Activated naive CD8-positive, alpha-beta T cell treated with anti-CD3 and anti-CD28 coated beads, Interleukin-2, amount 10 ng/mL, durations not matched to agents 7 days and 5 days (primary cell): ENCODE measurements around the gene PLXNB2. TPM values are rescaled to one million over a fixed set of nuclear protein-coding genes. Genes with fewer than 3 reads are reported as not detected.

Experiments
- ATAC-seq: fragments of 150-1000 bp; cut with Tn5 transposase; one replicate; pipeline ENCODE4 v1.10.0; 2021; ENCODE audit warnings: low read depth, moderate library complexity
- POLR2A ChIA-PET: fragments of 350-600 bp; sonication (Branson Sonifier 250); formaldehyde crosslinking; loops from one replicate; lab custom pipeline; 2021; ENCODE audit warnings: antibody characterized with exemption; lab: Charles Lee
- DNase-seq: peaks from one replicate; pipeline ENCODE4 v3.0.0; 2021
- H3K27ac Mint-ChIP-seq: one replicate; pipeline ENCODE4 v1.8.0; 2022; ENCODE audit warnings: mild to moderate bottlenecking, mixed read lengths
- H3K27me3 Mint-ChIP-seq: one replicate; pipeline ENCODE4 v1.8.0; 2022; ENCODE audit warnings: mild to moderate bottlenecking, moderate library complexity, mixed read lengths
- H3K36me3 Mint-ChIP-seq: one replicate; pipeline ENCODE4 v1.8.0; 2021; ENCODE audit warnings: mild to moderate bottlenecking, mixed read lengths
- H3K4me1 Mint-ChIP-seq: one replicate; pipeline ENCODE4 v1.8.0; 2021; ENCODE audit warnings: mixed read lengths
- H3K4me3 Mint-ChIP-seq: one replicate; pipeline ENCODE4 v1.8.0; 2022; ENCODE audit warnings: mild to moderate bottlenecking, moderate library complexity, mixed read lengths
- H3K9me3 Mint-ChIP-seq: one replicate; pipeline ENCODE4 v1.8.0; 2021; ENCODE audit warnings: mixed read lengths
- total RNA-seq, 2 experiments: library from RNA; stranded (reverse); gene quantifications; one replicate each; pipeline ENCODE4 v1.2.3, GENCODE V29; 2021

Gene PLXNB2
- total RNA-seq, 2 experiments from 2014 or later = 43.0 to 45.8 TPM

DNA sequence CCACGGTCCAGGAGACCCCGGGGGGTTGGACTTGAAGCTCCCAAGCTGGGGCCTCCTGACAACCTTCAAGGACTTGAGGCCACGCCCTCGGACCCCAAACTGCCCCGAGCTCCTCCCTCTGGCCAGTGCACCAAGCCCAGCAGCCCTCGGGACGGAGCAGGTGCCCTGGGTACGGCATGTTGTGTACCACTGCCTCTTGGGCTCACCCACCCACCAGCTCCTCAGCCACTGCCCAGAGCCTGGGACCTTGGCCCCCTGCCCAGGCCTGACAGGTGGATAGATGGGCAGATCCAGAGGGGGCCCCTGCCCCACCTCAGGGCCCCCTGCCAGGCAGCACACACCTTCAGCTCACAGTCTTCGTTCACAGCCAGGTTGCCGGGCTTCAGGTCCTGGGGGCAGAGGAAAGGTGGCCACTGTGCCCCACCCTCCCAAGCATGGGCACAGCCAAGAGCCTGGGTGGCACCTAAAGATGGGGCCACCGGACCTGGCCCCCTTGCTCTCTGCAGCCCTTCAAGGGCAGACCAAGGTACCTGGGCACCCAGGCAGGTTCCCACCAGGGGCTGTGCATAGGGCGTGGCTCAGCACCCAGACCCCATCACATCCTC, 51.1 kb downstream of the PLXNB2 start:
- Mint-ChIP-seq H3K27me3 (peaks cover 3% of the 10 kb centered on the region), H3K9me3 (no peaks in the 10 kb centered on the region), H3K27ac (no peak overlapping the region), H3K4me3 (no peak overlapping the region), H3K36me3 (no peaks in the 10 kb centered on the region), H3K4me1 (no peaks in the 10 kb centered on the region)
- POLR2A ChIA-PET = interaction anchor here (0.6 kb wide), 1 partner anchor 12 kb away, joined by 3 read pairs; the partner anchor contains the start of gene TUBGCP6
- DNase-seq (no peak), ATAC-seq (no peak)

DNA sequence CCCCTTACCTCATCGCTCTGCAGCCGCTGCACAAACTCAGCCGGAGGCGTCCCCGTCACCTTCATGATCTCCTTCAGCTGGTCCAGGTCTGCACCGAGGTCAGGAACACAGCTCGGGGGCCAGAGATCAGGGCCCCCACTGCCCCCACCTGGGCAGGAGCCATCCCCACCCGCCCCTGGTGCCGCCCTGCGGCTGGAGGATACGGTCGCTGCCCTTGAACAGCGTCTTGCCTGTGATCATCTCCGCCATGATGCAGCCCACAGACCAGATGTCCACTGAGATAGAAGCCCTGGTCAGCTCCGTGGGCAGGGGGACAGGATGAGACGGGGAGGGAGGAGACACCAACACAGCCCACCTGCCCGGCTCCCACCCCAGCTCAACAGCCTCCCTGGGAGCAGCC, 51.8 kb downstream of the PLXNB2 start:
- ATAC-seq = no peak
- H3K27ac Mint-ChIP-seq = no peak overlapping the region
- no peaks in the 10 kb centered on the region for H3K9me3 Mint-ChIP-seq
- DNase-seq = no peak
- H3K4me3 Mint-ChIP-seq = no peak overlapping the region
- POLR2A ChIA-PET = no interaction called here
- no peaks in the 10 kb centered on the region for H3K36me3 Mint-ChIP-seq
- H3K27me3 Mint-ChIP-seq = peaks cover 3% of the 10 kb centered on the region
- peaks cover 1% of the 10 kb centered on the region for H3K4me1 Mint-ChIP-seq

DNA sequence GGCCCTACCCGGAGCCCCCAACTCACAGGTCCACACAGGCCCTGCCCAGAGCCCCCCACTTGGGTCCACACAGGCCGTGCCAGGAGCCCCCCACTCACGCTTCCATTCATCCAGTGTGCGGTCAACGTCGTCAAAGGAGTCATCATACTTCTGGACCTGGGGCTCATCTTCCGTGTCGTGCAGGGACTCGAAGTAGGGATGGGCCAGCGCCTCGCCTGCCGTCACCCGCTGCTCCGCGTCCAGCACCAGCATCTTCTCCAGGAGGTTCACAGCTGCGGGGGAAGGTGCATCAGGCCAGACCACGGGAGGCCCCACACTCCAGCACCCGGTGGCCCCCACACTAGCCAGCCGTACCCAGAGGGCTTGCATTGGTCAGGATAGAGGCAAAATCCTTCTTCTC, 52.3 kb downstream of the PLXNB2 start:
- Mint-ChIP-seq H3K4me3 (no peak overlapping the region), H3K9me3 (no peaks in the 10 kb centered on the region), H3K4me1 (peaks cover 4% of the 10 kb centered on the region), H3K36me3 (no peaks in the 10 kb centered on the region), H3K27me3 (peaks cover 3% of the 10 kb centered on the region), H3K27ac (no peak overlapping the region)
- no peak for ATAC-seq
- POLR2A ChIA-PET = no interaction called here
- no peak for DNase-seq

DNA sequence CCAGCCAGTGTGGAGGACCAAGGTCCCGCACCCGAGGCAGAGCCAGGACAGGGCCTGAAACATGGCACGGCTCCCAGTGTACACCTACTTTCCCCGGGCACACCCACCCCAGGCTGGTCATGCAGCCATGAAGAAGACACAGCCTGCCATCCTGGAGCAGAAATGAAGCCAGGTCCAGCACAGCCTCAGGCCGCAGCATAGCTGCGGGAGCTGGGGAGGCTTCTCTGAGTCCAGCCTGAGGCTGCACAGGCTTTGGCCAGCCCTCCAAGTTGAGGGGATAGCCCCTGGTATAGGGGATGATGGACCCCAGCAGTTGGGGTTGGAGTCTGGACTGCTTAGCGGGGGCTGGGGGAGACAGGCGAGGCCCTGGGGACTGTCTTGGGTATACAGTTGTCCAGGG, 53.5 kb downstream of the PLXNB2 start:
- no peak for ATAC-seq
- no peaks in the 10 kb centered on the region for H3K9me3 Mint-ChIP-seq
- no peak for DNase-seq
- no peaks in the 10 kb centered on the region for H3K36me3 Mint-ChIP-seq
- no peak overlapping the region for H3K4me3 Mint-ChIP-seq
- H3K27ac Mint-ChIP-seq = no peak overlapping the region
- peaks cover 1% of the 10 kb centered on the region for H3K27me3 Mint-ChIP-seq
- POLR2A ChIA-PET = interaction anchor here (1.0 kb wide), 1 partner anchor 14 kb away, joined by 3 read pairs; no protein-coding TSS in a partner anchor
- H3K4me1 Mint-ChIP-seq = peaks cover 5% of the 10 kb centered on the region

DNA sequence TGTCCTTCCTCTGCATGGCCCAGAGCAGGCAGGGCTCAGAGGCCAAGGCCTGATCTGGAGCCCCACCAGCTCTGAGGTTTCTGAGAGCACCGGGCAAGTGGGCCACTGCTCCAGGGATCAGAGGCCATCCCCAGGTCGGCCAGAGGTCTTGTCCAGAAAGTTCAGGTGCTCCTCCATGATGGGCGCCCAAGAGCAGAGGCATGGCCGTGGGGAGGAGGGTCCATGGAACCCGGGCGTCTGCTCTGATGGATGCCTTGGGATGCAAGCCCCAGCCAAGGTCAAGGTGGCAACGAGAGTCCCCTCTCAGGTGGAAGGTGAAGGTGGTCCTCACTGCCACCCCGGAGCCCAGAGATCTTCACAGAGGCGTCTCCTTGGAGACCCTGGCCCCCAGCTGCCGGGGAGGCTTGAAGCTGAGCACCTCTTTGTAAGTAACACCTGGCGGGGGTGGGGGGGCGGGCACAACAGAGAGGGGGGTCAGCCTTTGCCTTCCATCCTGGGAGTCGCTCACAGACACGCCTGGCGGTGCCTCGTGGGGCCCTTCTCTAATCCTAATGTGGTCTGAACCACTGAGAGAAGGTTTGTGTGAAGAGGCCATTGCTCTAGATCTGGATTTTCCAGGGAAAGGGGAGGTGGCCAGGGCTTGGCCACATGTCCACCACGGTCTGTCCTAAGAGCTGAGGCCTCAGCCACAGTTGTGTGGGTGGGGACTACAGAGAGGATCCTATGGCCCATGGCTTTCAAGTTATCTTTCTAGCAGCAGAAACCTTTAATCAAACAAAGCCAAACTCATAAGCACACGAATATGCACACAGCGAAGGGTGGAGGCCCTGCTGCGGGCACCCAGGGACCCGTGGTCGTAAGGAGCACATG, 54.2 kb downstream of the PLXNB2 start:
- no peaks in the 10 kb centered on the region for H3K27me3 Mint-ChIP-seq
- no peaks in the 10 kb centered on the region for H3K36me3 Mint-ChIP-seq
- no peak overlapping the region for H3K4me3 Mint-ChIP-seq
- H3K4me1 Mint-ChIP-seq = peaks cover 5% of the 10 kb centered on the region
- DNase-seq (no peak), ATAC-seq (no peak)
- H3K9me3 Mint-ChIP-seq = no peaks in the 10 kb centered on the region
- POLR2A ChIA-PET = interaction anchor here (0.9 to 3.4 kb wide), 4 partner anchors 9 to 254 kb away, joined by 3 to 26 read pairs (median 3); partner anchors contain the start of genes LMF2, MAPK12 and NCAPH2
- no peak overlapping the region for H3K27ac Mint-ChIP-seq

DNA sequence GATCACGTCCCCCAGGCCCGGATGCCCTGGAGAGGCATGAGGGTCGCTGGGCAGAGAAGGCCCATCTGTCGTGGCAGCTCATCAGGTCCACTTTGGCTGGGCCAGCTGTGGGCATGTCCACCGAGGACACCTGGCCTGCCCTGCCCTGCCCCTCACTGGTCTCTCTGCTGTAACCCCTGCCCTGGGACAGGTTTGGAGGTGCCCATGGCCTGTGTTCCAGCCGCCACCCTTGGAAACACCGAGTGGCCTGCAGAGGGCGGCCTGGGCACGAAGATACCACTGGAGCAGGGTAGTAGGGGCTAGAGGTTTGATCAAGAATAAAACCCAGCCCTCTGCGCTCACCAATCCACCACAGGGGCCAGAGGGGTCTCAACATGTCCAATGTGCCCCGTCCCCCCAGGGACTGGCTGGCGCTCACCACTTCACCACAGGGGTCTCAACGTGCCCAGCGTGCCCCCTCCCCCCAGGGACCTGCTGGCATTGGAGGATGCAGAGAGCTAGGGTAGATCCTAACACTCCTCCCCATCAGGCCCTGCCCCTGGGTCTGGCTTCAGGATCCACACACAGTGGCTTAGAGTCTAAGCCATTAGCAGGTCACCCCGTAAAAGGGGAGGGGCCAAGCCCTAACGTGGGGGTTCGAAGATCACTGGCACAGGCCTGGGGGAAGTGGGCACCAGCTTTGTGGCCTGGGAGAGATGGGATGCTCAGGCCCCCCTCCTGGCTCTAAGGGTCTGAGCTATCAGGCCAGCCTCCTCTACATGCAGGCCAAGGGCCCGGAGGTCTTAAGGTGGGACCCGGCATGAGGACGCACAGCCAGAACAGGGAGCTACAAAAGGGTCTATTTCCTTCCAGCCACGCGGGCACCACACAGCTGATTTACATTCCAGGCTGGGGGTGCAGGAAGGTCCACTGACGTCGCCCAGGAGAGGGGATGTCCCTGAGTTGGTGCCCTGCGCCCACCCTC, 55.1 kb downstream of the PLXNB2 start:
- H3K36me3 Mint-ChIP-seq = peaks cover 2% of the 10 kb centered on the region
- POLR2A ChIA-PET = interaction anchor here (0.9 to 3.4 kb wide), 7 partner anchors 10 to 316 kb away, joined by 3 to 26 read pairs (median 7); partner anchors contain the start of genes LMF2, MAPK12, NCAPH2 and SCO2
- DNase-seq (peak; percentile 78), ATAC-seq (peak; percentile 55)
- H3K4me3 Mint-ChIP-seq = peak overlapping the region; percentile 42
- H3K9me3 Mint-ChIP-seq = no peaks in the 10 kb centered on the region
- no peak overlapping the region for H3K27ac Mint-ChIP-seq
- H3K27me3 Mint-ChIP-seq = no peaks in the 10 kb centered on the region
- peaks cover 7% of the 10 kb centered on the region for H3K4me1 Mint-ChIP-seq

DNA sequence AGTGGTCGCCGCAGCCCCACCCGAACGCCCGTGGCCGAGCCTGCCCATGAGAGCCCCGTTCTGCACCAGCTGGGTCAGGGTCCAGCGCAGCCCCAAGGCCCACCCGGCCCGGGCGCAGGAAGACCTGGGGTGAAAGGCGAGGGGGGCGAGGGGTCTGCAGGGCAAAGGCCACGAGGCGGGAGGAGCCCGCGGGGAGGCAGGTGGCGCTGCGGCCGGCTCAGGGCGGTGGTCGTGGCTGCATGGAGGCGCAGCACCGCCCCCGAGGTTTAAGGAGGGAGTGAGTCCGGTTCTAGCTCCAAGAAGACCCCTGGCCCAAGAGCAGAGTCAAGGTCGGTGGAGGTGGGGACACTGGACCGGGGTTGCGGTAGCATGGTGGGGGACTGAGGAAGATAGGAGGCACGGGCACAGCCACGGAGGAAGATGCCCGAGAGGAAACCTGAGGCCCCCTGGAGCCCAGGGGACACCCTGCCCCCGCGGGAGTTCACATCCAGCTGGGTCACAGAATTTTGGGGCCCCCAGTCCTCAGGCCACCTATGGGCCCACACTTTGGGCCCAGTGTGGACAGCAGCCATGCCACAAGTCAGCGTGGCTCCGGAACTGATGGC, 55.9 kb downstream of the PLXNB2 start:
- H3K36me3 Mint-ChIP-seq = peaks cover 2% of the 10 kb centered on the region
- H3K4me3 Mint-ChIP-seq = peak overlapping the region; percentile 42
- ATAC-seq (no peak), DNase-seq (no peak)
- H3K4me1 Mint-ChIP-seq = peaks cover 7% of the 10 kb centered on the region
- POLR2A ChIA-PET = interaction anchor here (1.0 to 3.4 kb wide), 13 partner anchors 9 to 369 kb away, joined by 3 to 26 read pairs (median 6); partner anchors contain the start of genes LMF2, MAPK12, NCAPH2 and SCO2
- no peak overlapping the region for H3K27ac Mint-ChIP-seq
- no peaks in the 10 kb centered on the region for H3K9me3 Mint-ChIP-seq
- no peaks in the 10 kb centered on the region for H3K27me3 Mint-ChIP-seq

DNA sequence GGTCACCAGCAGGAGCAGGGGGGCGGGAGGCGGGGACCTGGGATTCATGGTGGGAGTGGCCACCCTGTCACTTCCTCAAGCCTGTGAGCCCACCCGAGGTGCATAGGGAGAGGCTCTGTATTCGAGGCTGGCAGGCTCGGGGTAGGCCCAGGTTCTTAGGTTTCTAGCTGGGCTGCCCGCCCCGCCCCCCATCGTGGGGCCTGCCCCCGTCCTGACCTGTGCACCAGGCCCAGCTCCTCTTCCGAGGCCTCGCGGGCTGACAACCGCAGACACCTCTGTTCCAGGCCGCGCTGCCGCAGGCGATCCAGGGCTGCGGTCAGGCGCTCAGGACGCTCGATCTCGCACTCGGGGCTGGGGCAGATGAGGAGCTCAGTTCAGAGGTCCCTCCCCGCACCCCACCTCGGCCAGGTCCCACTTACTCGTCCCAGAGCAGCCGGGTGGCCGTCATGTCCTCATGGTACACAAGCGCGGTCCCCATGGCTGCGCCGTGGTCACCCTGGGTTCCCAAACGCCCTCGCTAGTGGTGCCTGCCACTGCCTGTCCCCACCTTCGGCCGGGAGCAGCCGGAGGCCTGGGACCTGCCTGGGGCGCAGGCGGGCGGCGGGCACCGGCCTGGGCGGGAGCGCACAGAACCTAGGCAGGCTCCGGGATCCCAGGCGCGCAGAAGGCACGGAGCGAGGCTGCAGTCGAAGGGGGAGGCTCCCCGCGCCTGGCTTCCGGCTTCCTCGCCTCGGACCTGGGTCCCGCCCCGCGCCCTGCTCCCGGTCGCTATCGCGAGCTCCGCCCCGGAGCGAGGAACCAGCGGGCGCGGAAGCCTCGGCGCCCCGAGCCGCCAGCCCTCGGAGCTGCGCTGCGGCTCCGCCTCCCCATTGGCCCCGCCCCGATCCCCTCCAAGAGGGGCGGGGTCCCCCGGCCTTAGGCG, 56.6 kb downstream of the PLXNB2 start, which contains the start of gene HDAC10:
TSS of gene HDAC10 (minus strand) at position 711 of the 922 bp plus-strand sequence. CDS start at position 478, 233 bp downstream.
- Mint-ChIP-seq H3K27ac (peak within 1 kb of the TSS; percentile 84), H3K36me3 (peaks cover 2% of the 10 kb centered on the region), H3K9me3 (no peaks in the 10 kb centered on the region), H3K4me1 (peaks cover 7% of the 10 kb centered on the region), H3K27me3 (no peaks in the 10 kb centered on the region), H3K4me3 (peak within 1 kb of the TSS; percentile 87)
- ATAC-seq = peak; percentile 83
- POLR2A ChIA-PET = interaction anchor here (1.0 to 3.4 kb wide), 14 partner anchors 8 to 370 kb away, joined by 3 to 26 read pairs (median 6); partner anchors contain the start of genes LMF2, MAPK12, NCAPH2 and SCO2
- DNase-seq = peak; percentile 90

DNA sequence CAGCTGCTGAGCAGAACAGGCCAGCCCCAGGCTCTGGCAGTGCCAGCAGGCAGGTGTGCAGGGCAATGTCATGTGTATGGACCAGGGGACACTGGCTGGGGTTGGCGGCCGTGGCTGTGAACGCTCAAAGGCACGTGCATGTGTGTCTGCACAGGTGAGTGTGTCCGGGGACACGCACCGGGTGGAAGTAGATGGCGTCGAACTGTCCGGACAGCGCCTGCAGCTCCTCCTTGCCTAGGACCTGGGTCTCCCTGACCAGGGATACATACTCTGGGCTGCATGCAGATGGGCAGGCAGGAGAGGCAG, 57.2 kb downstream of the PLXNB2 start:
- POLR2A ChIA-PET = interaction anchor here (1.3 to 3.4 kb wide), 12 partner anchors 8 to 371 kb away, joined by 3 to 26 read pairs (median 7); partner anchors contain the start of genes LMF2, MAPK12, NCAPH2 and SCO2
- DNase-seq (no peak), ATAC-seq (no peak)
- Mint-ChIP-seq H3K4me1 (peaks cover 7% of the 10 kb centered on the region), H3K27me3 (no peaks in the 10 kb centered on the region), H3K36me3 (peaks cover 2% of the 10 kb centered on the region), H3K9me3 (no peaks in the 10 kb centered on the region), H3K4me3 (peak overlapping the region; percentile 87), H3K27ac (peak overlapping the region; percentile 61)

DNA sequence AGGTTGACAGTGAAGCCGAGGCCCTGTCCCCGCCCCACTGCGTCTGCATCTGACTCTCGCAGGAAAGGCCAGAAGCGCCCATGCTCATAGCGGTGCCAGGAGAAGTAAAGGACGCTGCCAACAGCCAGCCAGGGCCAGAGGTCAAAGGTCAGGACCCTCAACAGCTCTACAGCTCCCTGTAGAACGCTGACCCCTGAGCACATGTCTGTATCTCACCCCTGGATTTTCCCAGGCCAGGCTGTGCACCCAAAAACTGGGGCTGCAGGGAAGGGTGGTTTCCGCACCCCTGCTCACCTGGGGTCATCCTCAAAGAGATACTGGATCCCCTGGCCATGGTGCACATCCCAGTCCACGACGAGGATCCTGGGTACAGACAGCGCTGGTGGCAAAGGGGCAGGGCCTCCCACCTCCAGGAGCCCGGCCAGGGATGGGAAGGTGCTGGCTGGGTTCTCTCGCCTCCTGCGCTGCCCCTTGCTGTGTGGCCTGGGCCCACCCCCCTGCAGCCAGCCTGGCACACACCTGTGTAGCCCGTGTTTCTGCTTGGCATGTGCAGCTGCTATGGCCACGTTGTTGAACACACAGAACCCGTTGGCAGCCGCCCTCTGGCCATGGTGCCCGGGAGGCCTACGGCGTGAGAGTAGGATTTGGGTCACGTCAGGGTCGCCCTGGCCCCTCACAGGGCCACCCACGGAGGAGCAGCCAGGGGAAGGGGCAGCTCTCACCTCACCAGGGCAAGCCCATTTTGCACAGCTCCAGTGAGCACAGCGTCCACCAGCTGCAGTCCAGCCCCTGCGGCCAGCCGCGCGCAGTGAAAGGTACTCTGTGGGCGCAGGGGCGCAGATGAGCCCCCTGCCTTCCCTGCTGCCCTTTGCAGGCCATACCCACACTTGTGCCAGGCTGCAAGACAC, 57.9 kb downstream of the PLXNB2 start:
- H3K4me3 Mint-ChIP-seq = peak overlapping the region; percentile 87
- H3K36me3 Mint-ChIP-seq = peaks cover 5% of the 10 kb centered on the region
- POLR2A ChIA-PET = interaction anchor here (1.5 to 3.4 kb wide), 6 partner anchors 7 to 371 kb away, joined by 3 to 26 read pairs (median 10); partner anchors contain the start of genes MAPK12 and SCO2
- H3K27ac Mint-ChIP-seq = peak overlapping the region; percentile 61
- peaks cover 9% of the 10 kb centered on the region for H3K4me1 Mint-ChIP-seq
- H3K27me3 Mint-ChIP-seq = no peaks in the 10 kb centered on the region
- no peak for DNase-seq
- no peak for ATAC-seq
- H3K9me3 Mint-ChIP-seq = no peaks in the 10 kb centered on the region
